ENCODE results near the gene CAMK1D. TPM values are rescaled to one million over a fixed set of nuclear protein-coding genes. Genes with fewer than 3 reads are reported as not detected.
"Not testable (repeated sequence)": the region's sequence is repeated elsewhere in the genome, so short reads cannot be mapped to it uniquely, and the experiment has no call there.

The CAMK1D gene
- total RNA-seq, 1 donor from 2014 or later = 1.8 TPM

- H3K36me3 ChIP-seq (ENCODE audit: control insufficient read depth, insufficient read depth, low read length) = no peaks in the 10 kb centered on the region
- TF ChIP-seq, protein P1, sequence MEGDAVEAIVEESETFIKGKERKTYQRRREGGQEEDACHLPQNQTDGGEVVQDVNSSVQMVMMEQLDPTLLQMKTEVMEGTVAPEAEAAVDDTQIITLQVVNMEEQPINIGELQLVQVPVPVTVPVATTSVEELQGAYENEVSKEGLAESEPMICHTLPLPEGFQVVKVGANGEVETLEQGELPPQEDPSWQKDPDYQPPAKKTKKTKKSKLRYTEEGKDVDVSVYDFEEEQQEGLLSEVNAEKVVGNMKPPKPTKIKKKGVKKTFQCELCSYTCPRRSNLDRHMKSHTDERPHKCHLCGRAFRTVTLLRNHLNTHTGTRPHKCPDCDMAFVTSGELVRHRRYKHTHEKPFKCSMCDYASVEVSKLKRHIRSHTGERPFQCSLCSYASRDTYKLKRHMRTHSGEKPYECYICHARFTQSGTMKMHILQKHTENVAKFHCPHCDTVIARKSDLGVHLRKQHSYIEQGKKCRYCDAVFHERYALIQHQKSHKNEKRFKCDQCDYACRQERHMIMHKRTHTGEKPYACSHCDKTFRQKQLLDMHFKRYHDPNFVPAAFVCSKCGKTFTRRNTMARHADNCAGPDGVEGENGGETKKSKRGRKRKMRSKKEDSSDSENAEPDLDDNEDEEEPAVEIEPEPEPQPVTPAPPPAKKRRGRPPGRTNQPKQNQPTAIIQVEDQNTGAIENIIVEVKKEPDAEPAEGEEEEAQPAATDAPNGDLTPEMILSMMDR (IDR thresholded peaks at IDR 0.05; ENCODE audit: insufficient read depth, low read length, severe bottlenecking) = no peak
- no peak for DNase-seq (ENCODE audit: low read depth)
- no peak for FAIRE-seq
- H3K4me3 ChIP-seq (ENCODE audit: low read depth, low read length) = no peak overlapping the region
- H3K27me3 ChIP-seq (ENCODE audit: control insufficient read depth, insufficient read depth, low read length) = no peaks in the 10 kb centered on the region
These were observed 454.4 kb downstream of the CAMK1D start for GRCh38 chr10:12803776-12804175.

GRCh38 chr10:12806228-12807095 lies 457.1 kb downstream of the CAMK1D start:
- DNase-seq (ENCODE audit: low read depth) (no peak), FAIRE-seq (no peak)
- no peak overlapping the region for H3K4me3 ChIP-seq (ENCODE audit: low read depth, low read length)
- TF ChIP-seq, protein P1 (IDR thresholded peaks at IDR 0.05; ENCODE audit: insufficient read depth, low read length, severe bottlenecking) = no peak
- no peaks in the 10 kb centered on the region for H3K36me3 ChIP-seq (ENCODE audit: control insufficient read depth, insufficient read depth, low read length)
- no peaks in the 10 kb centered on the region for H3K27me3 ChIP-seq (ENCODE audit: control insufficient read depth, insufficient read depth, low read length)

GRCh38 chr10:12807096-12807755 lies 457.9 kb downstream of the CAMK1D start:
- Histone ChIP-seq H3K27me3 (ENCODE audit: control insufficient read depth, insufficient read depth, low read length) (no peaks in the 10 kb centered on the region), H3K36me3 (ENCODE audit: control insufficient read depth, insufficient read depth, low read length) (no peaks in the 10 kb centered on the region), H3K4me3 (ENCODE audit: low read depth, low read length) (no peak overlapping the region)
- TF ChIP-seq, protein P1 (IDR thresholded peaks at IDR 0.05; ENCODE audit: insufficient read depth, low read length, severe bottlenecking) = no peak
- peak; percentile 81 for FAIRE-seq
- DNase-seq (ENCODE audit: low read depth) = no peak

GRCh38 chr10:12808014-12808613 lies 458.8 kb downstream of the CAMK1D start:
- Histone ChIP-seq H3K36me3 (ENCODE audit: control insufficient read depth, insufficient read depth, low read length) (no peaks in the 10 kb centered on the region), H3K4me3 (ENCODE audit: low read depth, low read length) (no peak overlapping the region), H3K27me3 (ENCODE audit: control insufficient read depth, insufficient read depth, low read length) (no peaks in the 10 kb centered on the region)
- TF ChIP-seq, protein P1 (IDR thresholded peaks at IDR 0.05; ENCODE audit: insufficient read depth, low read length, severe bottlenecking) = no peak
- DNase-seq (ENCODE audit: low read depth) (no peak), FAIRE-seq (no peak)

DNA sequence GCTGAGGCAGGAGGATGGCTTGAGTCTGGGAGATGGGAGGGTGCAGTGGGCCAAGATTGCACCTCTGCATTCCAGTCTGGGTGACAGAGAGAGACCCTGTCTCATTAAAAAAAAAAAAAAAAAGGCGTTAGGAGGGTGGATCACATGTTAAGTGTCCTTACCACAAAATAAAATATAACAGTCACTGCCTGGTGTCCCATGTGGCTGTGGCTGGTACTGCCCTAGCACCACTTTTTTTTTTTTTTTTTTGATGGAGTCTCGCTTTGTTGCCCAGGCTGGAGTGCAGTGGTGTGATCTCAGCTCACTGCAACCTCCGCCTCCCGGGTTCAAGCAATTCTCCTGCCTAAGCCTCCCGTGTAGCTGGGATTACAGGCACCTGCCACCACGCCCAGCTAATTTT lies 460.7 kb downstream of the CAMK1D start:
- H3K27me3 ChIP-seq (ENCODE audit: control insufficient read depth, insufficient read depth, low read length); FAIRE-seq; H3K4me3 ChIP-seq (ENCODE audit: low read depth, low read length); DNase-seq (ENCODE audit: low read depth); H3K36me3 ChIP-seq (ENCODE audit: control insufficient read depth, insufficient read depth, low read length): not testable (repeated sequence)

DNA sequence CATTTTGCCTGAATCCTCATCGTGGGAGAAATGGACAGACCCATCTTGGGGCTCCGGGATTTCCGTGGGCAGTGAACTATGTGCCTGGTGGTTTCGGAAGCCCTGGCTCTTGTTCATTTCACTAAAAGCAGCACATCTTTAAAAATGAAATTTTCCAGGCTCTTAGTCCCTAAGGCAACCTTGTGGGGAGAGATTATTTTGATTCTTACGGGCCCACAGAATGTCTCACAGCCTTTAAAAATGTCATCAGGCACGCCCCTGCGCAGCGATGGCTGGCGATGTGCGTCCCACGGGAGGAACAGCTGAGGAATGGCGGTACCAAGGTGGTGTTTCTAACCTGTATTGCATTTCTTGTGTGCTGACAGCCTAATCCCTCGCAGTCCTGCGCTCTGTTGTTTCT lies 462.5 kb downstream of the CAMK1D start:
- DNase-seq (ENCODE audit: low read depth) (no peak), FAIRE-seq (no peak)
- no peak overlapping the region for H3K4me3 ChIP-seq (ENCODE audit: low read depth, low read length)
- TF ChIP-seq, protein P1 (IDR thresholded peaks at IDR 0.05; ENCODE audit: insufficient read depth, low read length, severe bottlenecking) = no peak
- H3K27me3 ChIP-seq (ENCODE audit: control insufficient read depth, insufficient read depth, low read length) = no peaks in the 10 kb centered on the region
- H3K36me3 ChIP-seq (ENCODE audit: control insufficient read depth, insufficient read depth, low read length) = no peaks in the 10 kb centered on the region

Measured in bronchial epithelial cell (primary cell).